ELR (cell line): ENCODE measurements around the gene MYBPC2.

Experiments used
- DNase-seq: peaks from one replicate; pipeline ENCODE4 v3.0.0-alpha.2; 2015; ENCODE audit warnings: low read depth

Gene MYBPC2

DNA sequence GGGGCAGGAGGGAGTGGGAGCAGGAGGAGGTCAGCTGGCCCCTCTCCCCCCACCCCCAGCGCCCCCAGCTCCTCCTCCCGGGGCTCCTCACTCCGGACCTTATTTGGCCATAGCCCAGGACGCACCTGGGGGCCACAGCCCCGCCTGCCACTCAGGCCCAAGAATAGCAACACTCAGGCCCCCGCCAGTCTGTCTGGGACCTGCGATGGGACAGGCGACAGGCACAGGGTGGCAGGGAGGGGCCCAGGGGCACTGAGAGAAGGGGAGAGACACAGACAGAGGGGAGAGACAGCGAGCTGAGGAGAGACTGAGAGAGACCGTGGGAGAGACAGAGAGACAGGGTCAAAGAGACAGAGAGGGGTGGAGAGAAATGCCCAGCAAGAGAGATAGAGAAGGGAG lies 68.1 kb downstream of the MYBPC2 start:
- no peak for DNase-seq

DNA sequence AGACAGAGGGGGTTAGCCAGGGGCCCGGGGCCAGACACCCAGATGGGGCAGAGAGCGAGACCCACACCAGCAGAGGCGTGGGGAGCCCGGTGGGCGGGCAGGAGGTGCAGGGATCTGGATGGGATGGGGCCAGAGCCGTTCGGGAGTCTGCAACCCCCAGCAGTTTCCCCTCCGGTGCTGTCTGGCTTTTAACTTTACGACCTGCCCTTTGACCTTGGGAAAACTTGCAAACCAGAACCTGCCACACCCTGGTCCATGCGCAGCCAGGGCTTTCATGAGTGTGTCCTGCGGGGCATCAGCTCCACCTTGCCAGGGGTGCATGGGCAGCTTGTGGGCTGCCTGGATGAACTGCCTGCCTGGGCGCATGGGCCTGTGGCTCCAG lies 68.5 kb downstream of the MYBPC2 start:
- no peak for DNase-seq

DNA sequence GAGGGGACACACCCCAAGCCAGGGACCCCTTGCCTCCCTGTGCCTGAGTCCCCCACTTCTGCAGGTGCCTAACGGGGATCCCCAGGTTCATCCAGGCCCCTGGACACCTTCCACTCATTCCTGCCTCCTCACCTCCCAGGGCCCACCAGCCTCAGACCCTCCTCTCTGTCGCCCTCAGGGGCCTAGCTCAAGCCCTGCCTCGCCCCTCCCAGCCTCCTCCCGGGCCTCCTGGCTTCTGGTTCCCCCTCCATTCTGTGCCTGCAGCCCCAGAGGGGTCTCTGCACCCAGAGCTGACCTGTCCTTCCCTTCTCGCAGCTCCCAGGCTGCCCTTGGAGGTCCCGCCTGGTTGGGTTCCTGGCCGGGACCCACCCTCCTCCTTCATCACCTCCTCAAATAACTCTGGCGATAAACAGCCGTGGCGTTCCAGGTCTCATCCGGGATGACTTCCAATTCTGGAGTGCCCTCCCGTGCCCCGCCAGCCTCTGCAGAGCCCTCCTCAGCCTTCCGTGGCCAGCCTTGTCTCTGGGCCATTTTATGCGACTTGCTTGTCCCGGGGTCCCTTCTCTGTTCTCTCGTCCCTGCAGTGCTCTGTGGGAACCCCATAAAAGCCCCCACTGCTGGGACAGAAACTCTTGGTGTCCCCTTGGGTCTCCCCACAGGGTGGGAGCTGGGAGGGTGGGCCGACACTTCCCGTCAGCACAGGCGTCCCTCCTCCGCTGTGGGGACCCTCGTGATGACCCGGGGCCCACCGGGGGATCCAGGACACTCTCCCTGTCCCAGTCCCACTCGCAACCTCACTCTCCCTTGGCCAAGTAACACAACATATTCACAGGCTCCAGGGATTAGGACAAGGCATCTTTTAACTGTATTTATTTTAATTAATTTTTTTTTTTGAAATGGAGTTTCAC lies 69.1 kb downstream of the MYBPC2 start:
- DNase-seq: no peak

DNA sequence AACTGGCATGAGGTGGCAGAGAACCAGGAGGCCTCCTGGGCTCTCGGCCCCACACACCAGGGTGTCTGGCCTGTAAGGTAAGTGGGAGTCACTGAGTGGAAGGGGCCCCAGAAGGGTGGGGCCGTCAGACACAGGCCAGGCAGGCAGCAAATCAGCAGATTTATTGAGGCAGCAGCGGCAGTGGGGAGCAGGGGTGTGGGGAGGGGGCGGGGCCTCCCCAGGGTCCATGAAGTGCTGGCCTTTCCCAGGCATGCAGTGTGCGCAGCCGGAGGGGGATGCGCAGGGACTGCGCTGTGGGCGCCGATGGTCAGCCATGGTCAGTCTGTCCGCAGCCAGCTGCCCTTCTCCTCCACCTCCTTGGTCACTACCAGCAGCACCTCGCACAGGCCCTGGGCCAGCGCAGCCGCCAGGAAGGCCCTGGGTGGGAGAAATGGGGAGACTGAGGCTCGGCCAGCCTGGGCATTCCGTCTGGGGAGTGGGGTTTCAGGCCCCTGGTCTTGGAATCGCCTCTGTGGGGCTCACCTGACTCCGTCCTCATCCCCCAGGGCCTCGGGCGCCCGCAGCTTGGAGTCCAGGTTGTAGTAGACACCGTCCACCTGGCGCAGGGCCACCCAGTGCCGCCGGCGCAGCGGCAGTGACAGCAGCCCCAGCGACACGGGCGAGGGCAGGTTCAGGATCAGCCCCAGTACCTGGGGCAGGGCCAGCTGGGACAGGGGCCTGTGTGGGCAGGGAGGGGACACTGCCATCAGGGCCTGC lies 73.3 kb downstream of the MYBPC2 start:
- DNase-seq: no peak

DNA sequence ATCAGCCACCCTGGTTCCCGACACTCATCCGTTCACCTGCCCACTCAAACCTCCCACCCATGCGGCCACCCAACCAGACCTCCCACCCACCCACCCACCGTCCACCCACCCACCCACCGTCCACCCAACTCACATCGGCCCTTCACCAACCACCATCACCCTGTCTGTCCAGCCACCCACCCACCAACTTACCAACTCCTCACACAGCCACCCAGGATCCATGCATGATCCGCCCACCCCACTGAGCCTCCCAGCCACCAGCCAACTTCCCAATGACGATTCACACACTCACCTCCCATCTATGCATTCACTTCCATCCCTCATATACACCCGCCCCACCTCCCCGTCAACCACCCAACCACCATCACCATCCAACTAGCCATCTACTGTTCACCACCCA lies 74.0 kb downstream of the MYBPC2 start:
- no peak for DNase-seq

DNA sequence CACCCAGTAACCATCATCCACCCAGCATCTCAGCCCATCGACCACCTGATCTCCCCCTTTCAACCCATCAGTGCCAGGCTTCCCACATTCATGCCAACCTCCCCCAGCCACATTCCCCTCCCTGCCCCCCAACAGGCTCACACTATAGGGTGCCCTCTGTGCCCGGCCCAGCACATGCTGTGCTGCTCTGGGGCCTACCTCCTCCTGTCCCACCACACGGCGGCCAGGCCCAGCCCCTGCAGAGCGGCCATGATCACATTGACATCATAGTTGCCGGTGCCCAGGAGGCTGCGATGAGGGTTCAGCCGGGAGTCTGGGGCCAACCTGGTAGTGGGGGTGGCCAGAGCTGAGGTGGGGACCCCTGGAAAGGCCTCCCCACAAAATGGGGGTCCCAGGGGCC lies 74.7 kb downstream of the MYBPC2 start:
- DNase-seq: no peak

DNA sequence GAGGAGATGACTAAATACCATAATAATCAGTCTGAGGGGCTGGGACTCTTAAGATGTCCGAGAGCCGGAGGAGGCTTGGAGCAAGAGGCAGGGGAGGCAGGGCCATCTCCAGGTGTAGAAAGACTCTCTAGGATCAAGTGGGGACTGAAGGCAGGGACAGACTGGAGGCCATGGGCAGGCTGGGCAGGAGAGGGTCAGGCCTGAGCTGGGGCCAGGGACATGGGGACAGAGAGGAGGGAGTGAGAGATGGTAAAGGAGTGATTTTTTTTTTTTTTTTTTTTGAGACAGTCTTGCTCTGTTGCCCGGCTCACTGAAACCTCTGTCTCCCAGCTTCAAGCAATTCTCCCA lies 76.1 kb downstream of the MYBPC2 start:
- no peak for DNase-seq

DNA sequence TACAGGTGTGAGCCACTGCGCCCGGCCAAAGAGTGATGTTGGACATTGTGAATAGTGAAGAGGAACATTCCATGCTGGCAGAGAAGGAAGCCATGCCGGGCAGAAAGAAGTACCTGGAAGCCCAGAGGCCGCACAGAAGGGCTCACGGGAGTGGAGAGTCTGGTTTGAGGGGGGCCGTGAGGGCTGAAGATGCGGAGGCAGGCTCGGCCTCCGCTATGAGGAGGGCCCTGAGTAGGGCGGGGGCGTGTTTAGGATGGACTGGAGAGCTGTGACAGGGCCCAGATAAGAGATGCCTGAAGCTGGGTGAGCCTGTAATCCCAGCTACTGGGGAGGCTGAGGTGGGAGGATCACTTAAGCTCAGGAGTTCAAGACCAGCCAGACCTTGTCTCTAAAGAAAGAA lies 76.7 kb downstream of the MYBPC2 start:
- DNase-seq: no peak

DNA sequence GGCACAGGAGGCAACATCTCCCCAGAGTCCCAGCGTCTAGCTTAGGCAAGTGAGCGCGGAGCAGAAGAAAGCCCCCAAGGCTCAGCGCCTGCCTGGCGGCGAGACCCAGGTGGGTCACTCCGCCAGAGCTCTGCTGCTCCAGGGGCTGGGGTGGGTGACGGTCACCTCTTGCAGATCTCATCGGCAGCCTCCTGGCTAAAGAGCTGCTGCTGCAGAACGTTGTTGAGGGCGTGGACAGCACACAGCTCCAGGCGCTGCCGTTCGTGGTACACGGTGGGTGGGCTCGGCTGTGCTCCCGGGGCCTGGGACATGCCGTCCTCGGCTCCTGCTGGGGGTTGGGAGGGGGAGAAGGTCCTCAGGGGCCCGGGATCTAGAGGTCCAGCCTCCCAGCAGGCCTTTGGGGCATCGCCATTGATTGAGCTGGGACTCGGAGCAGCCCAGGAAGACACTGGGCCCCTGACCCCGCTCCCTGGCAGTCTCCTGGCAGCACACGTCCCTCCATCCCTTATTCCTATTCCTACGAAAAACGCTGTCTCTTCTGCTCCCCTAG lies 77.5 kb downstream of the MYBPC2 start:
- peak; percentile 28 for DNase-seq

DNA sequence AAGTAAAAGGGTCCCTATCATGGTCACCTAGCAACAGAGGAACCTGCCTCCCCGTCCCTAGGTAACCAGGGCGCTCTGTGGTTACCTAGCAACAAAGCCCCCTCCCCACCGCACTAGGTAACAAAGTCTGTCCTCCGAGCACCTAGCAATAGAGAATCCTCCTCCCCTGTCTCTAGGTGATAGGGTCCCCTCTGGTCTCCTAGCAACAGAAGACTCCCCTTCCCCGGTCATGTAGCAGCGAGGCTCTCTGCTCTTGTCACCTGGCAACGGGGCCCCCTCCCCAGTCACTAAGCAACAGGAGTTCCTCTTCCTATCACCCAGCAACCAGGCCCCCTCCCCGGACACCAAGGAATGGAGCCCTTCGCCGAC lies 78.0 kb downstream of the MYBPC2 start:
- no peak for DNase-seq

DNA sequence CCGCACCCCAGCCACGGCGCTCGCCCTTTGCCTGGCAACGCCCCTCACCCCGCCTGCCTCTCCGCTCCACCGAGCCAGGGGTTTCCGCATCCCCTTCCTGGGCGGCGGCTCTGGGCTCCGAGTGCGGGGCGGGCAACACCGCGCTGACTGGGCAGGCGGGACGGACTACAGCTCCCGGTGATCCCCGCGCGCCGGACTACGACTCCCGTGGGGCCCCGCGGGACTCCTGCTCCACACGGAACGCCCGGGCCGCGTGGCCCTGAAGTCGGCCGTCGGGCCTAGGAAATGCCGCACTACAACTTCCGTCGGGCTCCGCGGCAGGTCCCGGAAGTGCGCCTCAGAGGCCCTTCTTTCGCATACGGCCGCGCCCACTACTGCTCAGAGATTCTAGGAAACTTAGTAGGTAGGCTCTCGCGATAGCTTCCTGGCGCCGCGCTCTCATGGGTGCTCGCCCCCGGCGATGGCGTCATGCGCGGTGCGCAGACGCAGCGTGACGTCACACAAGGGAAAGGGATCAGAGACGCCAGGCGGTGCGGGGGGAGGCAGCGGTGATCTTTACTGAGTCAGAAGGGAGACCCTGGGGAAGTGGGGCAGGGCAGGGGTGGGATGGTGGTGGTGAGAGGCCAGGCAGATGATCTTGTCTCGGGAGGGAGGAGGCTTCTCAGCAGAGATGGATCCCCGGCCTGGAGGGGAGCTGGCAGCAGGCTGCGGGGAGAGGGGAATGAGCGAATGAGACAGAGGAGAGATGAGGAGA lies 78.6 kb downstream of the MYBPC2 start, which contains the start of gene JOSD2:
Gene JOSD2, minus strand, starts transcription at position 123 of the 754 bp plus-strand sequence. CDS start 760 bp downstream, outside the sequence.
- DNase-seq: peak; percentile 99

DNA sequence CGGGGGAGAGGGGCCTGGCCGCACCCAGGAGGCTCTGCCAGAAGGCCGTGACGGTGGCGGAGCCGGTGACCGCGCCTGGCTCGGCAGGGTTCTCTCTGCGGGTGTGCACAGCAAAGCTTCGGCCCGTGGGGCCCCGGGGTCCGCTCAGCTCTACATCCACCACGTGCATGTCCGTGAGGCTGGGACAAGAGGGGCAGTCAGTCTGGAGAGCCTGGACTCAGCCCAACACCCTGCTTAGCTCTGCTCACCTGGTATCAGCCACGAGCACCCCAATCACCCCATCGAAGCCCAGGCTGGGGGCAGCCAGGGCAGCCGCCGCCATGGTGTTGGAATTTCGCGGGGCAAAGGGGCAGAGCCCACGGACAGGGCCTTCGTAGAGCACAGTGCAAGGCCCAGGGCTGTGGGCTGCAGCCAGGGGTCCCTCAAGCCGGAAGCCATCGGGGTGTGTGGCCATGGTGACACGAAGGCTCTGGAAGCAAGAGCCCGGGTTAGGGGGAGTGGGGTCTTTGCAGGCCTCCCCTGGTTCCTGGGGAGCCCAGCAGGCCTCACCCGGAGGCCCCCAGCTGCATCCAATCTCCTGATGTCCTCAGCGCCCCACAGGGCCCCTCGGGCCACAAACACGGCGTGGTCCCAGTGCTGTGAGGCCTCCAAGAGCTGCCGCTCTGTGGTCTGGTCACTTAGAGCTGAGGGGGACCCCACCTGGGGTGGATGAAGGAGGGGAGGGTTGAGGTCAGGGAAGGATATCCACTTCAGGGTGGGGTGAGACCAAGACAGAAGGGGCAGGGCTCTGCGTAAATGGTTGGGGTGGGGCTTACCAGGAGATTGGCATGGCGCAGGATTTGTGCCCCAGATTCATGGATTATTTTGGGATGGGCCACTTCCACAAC lies 79.7 kb downstream of the MYBPC2 start:
- no peak for DNase-seq

DNA sequence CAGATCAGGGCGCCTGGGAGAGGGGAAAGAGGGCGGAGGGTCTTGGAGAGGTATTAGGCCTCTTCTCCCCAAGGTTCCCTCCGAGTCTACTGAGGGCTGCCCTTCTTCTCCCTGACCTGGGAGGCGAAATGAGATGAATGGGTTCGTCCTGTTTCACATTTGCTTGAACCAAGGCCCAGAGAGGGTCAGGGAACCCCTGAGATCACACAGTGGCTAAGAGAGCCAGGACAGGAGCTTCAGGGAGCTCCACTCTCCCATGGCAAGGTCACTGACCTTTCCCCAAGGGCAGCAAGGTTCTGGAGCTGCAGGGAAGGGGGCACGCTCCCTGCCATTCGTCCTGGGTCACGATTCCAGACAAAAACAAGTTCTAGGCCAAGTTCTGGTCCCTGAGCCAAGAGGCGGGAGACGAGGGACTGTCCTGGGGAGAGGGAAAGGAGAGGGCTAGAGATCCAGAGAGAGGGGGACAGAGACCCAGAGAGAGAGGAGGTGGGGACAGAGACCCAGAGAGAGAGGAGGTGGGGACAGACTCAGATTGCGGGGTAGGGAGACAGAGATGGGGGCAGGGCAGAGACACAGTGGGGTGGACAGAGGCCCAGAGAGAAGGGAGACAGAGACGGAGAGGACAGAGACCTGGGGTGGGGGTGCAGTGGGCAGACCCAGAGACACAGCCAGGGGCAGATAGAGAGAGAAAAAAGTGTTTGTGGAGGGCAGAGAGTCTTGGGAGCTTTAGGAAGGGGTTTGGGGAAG lies 80.5 kb downstream of the MYBPC2 start:
- DNase-seq: no peak

DNA sequence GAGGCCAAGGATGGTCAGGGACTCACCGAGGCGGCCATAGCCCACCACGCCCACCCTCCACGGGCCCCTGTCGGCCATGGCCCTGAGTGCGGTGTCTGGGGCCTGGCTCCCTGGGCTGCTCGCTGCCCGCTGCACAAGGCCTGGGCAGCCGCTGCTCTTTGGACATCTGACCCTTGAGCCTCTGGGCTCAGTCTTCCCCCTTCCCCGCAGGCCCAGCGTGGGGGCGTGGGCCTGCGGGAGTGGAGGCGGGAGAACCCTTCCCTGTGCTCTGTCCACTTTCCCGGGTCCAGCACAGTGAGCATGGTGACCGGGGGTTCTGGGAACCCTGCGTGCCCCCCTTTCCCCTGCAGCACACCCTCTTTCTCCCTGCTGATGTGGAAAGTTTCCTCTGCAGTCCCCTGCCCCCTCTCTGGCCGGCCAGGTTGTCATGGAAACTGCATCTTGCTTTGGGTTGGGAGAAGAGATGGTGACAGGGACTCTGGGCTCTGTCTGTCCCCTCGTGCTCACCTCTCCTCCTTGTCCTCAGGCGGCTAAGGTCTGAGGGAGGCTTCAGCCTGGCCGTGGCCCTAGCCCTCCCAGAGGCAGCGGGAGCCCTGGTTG lies 81.2 kb downstream of the MYBPC2 start, which contains the start of gene ASPDH:
Gene ASPDH, minus strand, starts transcription at position 168 of the 600 bp plus-strand sequence. Its CDS starts 90 bp downstream, at position 78.
- no peak for DNase-seq

DNA sequence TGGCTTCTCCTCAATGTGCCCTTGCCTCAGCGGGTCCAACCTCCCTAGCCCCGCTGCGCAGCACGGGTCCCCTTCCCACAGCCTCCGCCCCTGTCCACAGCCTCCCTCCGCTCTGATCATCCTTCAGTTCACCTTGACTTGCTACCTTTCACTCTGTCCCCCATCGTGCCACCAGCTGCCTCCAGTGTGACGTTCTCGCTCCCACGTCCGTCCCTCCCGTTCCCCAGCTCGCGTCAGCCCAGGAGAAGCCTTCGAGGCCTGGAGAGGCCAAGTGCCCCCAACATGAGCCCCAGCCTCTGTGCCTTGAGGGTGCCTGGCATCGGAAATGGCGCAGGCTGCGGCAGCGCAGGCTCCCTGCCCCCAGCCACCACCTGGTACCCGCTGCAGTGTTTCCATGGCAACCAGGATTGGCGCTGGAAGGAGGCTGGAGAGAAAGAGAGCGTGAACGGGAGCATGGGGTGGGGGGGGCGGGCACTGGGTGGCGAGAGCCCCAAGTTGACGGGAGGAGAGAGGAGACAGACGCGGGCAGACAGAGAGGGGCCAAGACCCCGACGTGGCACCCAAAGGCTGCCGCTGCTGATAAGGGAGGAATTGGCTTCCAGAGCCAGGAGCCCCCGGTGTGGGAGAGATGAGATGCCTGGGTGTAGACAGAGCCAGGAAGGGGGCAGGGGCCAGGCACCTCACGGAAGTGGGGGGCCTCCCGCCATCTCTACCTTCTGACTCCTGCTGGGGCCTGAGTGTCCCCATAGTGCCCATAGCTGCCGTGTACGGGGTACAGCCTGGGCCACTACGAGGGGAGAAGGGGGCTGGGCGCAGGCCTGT lies 81.9 kb downstream of the MYBPC2 start:
- DNase-seq: no peak

DNA sequence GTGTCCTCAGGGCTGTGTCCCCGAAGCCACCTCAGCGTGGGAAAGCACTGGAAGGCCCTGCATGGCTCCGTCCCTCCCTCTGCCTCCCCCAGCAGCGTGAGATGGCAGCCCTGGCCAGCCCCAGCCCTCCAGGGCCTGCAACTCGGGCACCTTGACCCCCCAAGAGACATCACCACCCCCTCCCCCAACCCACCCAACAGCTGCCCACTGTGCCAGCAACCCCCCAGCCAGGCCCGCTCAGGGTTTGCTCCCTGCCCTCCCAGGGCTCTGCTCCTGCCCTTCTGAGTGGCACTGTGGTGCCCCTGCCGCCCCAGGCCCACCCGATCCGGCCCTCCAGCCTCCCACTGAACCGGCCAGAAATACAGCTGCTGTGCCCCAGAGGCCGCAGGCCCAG lies 82.5 kb downstream of the MYBPC2 start:
- DNase-seq: no peak
